Stomach (tissue), 4 donors: ENCODE data around the gene FRYL.

ENCODE experiments used
- CTCF ChIP-seq, 7 experiments: fragments of 450-650 bp in 4 of 7; fragments of 200-600 bp in 3 of 7; sonication (generic) in 3 of 7; IDR thresholded peaks; one replicate each; pipeline ENCODE4 v1.5.1; 2016 to 2019; ENCODE audit warnings: antibody characterized with exemption in 7 of 7, control low read depth in 2 of 7, mild to moderate bottlenecking in 1 of 7
- EP300 ChIP-seq: sonication (generic); formaldehyde crosslinking; IDR thresholded peaks from one replicate; pipeline ENCODE4 v1.6.1; 2017; ENCODE audit warnings: antibody characterized with exemption
- POLR2A ChIP-seq, 4 donors: fragments of 450-650 bp; IDR thresholded peaks; one replicate each; pipeline ENCODE4 v1.6.1; 2016; ENCODE audit warnings: antibody characterized with exemption in 4 of 4, control low read depth in 2 of 4, mild to moderate bottlenecking in 1 of 4, moderate library complexity in 1 of 4
- POLR2AphosphoS5 ChIP-seq, 3 donors: sonication (generic); formaldehyde crosslinking; IDR thresholded peaks; one replicate each; pipeline ENCODE4 v1.6.1; 2016; ENCODE audit warnings: antibody characterized with exemption in 3 of 3

GRCh38 chr4:48777739-48778138 is 2.3 kb downstream of the FRYL start:
- TF ChIP-seq CTCF (IDR thresholded peaks at IDR 0.05) (no peak), EP300 (no peak), POLR2A (IDR thresholded peaks at IDR 0.05) (no peak), POLR2AphosphoS5 (IDR thresholded peaks at IDR 0.05) (no peak)
